ENCODE results near the gene CAMK1.

CAMK1 gene

DNA sequence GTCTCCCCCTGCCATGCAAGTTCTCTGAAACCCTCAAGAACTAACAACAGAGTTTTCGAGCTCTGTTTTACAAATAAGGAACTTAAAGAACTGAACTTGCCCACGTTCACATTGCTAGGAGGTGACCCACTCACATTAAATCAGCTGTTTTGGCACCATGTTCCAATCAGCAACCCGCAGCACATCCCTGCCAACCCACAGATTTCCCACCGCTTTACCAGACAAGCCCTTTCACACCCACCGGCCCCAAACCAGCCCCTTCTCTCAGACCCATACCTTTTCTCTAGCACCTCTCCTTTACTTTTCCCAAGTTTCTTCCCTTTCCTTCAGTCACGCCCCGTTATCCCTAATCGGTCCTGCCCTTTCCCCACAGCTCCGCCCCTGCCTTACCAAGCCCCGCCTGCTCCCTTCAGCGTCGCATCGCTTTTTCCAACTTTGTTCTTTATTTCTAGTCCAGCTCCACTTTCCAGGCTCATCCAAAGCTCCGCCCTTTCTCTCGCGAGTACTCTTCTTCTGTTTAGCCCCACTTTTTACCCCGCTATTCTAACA, 39.0 kb downstream of the CAMK1 start:
- H3K27ac ChIP-seq: peak overlapping the region; percentile 85
- TF ChIP-seq ZFX (IDR thresholded peaks at IDR 0.05; ENCODE audit: borderline replicate concordance): no peak
- TF ChIP-seq, protein P1, sequence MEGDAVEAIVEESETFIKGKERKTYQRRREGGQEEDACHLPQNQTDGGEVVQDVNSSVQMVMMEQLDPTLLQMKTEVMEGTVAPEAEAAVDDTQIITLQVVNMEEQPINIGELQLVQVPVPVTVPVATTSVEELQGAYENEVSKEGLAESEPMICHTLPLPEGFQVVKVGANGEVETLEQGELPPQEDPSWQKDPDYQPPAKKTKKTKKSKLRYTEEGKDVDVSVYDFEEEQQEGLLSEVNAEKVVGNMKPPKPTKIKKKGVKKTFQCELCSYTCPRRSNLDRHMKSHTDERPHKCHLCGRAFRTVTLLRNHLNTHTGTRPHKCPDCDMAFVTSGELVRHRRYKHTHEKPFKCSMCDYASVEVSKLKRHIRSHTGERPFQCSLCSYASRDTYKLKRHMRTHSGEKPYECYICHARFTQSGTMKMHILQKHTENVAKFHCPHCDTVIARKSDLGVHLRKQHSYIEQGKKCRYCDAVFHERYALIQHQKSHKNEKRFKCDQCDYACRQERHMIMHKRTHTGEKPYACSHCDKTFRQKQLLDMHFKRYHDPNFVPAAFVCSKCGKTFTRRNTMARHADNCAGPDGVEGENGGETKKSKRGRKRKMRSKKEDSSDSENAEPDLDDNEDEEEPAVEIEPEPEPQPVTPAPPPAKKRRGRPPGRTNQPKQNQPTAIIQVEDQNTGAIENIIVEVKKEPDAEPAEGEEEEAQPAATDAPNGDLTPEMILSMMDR (IDR thresholded peaks at IDR 0.05): no peak

DNA sequence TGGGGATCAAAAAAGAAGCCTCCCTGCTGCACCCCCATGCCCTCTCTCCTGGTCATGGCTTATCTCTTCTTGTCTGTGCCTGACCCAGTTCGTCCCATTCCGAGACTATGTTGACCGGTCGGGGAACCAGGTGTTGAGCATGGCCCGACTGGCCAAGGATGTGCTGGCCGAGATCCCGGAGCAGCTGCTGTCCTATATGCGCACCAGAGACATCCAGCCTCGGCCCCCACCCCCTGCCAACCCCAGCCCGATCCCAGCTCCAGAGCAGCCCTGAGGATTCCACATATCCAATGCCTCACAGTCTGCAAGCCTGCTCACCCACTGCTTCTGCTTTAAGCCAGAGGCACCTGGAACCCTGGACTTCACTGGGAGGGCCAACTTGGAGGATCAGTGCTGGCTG, 40.3 kb downstream of the CAMK1 start:
- no peak overlapping the region for H3K27ac ChIP-seq
- TF ChIP-seq ZFX (IDR thresholded peaks at IDR 0.05; ENCODE audit: borderline replicate concordance): no peak
- TF ChIP-seq, protein P1 (IDR thresholded peaks at IDR 0.05): no peak

DNA sequence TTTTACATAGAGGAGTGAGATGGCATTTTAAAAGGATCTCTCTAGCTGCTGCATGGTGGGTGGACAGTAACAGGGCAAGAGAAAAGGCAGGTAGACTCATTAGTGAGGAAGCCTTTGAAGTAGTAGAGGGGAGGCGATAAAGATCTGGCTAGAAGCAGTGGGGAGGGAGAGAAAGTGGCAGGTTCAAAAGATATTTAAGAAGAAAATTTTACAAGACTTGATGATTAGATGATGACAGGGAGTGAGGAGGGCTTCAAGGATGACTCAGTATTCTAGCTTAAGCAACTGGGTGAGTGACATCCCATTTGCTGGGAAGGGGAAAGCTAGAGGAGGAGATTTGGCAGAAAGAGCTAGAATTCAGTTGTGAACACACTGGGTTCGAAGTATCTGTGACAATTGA, 42.0 kb downstream of the CAMK1 start:
- TF ChIP-seq ZFX (IDR thresholded peaks at IDR 0.05; ENCODE audit: borderline replicate concordance): no peak
- TF ChIP-seq, protein P1 (IDR thresholded peaks at IDR 0.05): no peak
- no peak overlapping the region for H3K27ac ChIP-seq

DNA sequence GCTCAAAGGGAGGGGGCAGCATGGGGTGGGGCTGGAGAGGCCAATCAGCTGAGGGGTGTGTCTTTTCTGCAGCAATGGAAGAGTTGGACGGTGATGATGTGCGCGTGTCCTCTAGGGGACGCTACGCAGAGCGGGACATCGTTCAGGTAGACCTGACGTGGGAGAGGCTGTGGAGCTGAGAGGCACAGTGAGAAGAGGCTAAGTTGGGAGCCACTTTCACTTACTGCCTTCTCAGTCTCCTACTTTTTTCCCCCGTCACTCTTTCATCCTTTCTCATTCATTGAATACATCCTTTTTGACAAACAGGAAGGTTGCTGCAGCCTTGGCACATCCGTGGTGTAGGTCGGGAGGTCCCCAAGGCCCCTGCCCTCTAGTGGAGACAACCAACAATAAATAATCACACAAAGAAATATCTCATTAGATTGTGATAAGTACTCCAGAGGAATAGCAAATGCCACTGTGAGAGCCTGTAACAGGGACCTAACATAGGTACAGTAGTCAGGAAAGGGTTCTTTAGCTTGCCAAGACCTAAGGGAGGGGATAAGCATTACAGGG, 42.6 kb downstream of the CAMK1 start:
- no peak for TF ChIP-seq ZFX (IDR thresholded peaks at IDR 0.05; ENCODE audit: borderline replicate concordance)
- TF ChIP-seq, protein P1 (IDR thresholded peaks at IDR 0.05): peak; percentile 78
- no peak overlapping the region for H3K27ac ChIP-seq

DNA sequence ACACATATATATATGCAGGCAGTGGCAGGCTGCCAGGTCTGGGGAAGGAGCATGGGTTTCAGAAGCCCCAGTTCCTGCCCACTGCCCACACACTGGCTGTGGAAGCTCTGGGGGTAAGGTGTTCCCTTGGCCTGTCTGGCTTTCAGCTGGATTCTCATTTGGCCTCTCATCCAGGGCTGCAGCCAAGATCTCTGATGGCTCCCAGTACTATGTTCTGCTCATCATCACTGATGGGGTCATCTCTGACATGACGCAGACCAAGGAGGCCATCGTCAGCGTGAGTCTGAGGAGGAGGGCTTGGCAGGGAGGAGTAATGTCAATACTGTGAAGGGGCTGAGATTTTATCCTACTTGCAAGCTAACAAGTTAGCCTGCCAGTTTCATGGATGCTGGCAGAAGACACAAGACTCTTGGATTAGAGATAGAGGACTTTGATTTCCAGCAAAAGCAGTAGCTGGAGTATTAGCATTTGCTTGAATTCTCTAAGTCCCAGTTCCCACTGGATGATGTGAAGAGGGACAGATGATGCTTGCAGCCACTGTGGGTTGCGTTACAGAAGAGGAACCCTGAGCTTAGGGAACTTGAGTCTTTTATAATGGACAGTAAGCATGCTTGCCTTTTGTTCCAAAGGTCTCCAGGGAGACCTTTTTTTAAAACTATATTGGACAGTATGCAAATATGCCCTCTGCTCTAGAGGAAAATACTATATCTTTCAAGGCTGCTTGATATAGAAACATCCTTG, 43.8 kb downstream of the CAMK1 start:
- no peak overlapping the region for H3K27ac ChIP-seq
- TF ChIP-seq ZFX (IDR thresholded peaks at IDR 0.05; ENCODE audit: borderline replicate concordance): no peak
- TF ChIP-seq, protein P1 (IDR thresholded peaks at IDR 0.05): no peak

DNA sequence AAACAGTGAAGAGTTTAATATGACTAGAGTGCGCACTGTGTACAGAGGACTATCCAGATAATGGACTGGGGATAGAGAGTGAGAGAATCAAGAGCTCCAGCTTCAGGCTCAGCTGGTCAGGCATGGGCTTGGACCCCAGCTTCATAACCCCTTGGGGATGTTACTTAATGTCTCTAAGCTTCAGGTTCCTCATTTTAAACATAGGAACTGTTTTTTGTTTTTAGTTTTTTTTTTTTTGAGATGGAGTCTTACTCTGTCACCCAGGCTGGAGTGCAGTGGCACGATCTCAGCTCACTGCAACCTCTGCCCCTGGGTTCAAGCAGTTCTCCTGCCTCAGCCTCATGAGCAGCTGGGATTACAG, 48.1 kb downstream of the CAMK1 start:
- H3K27ac ChIP-seq: no peak overlapping the region
- TF ChIP-seq, protein P1 (IDR thresholded peaks at IDR 0.05): no peak
- no peak for TF ChIP-seq ZFX (IDR thresholded peaks at IDR 0.05; ENCODE audit: borderline replicate concordance)

Measured in 22Rv1 (cell line).